ENCODE measurements around the gene BAIAP2.

DNA sequence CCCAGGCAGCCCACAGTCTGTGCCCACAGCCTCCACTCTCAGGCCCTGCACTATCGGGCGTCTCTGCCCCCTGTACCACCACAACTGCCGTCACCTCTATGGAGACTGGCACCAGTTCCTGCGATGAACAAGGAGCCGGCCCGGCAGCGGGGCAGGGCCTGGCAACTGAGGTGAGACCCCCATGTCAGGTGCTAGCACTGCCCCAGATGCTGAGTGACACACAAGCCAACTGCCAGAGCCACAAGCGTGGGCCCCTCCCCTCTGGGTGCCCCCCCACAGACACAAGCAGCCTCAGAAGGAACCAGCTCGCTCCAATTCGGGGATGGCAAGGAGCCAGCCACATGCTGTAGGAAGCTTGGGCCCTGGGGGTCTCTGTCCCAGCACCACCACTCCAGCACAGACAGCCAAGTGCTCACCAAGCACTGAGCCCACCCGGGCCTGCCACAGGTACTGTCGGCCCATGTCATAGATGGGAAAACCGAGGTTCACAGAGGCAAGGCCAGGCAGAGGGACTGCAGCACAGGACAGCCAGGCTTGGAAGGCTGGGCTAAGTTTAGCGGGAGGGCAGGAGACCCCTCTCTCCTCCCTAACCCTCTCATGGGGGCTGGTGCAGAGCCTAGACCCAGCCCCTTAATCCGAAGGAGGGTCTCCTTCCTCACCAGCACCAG, 128.9 kb downstream of the BAIAP2 start:
- TF ChIP-seq, protein P1, sequence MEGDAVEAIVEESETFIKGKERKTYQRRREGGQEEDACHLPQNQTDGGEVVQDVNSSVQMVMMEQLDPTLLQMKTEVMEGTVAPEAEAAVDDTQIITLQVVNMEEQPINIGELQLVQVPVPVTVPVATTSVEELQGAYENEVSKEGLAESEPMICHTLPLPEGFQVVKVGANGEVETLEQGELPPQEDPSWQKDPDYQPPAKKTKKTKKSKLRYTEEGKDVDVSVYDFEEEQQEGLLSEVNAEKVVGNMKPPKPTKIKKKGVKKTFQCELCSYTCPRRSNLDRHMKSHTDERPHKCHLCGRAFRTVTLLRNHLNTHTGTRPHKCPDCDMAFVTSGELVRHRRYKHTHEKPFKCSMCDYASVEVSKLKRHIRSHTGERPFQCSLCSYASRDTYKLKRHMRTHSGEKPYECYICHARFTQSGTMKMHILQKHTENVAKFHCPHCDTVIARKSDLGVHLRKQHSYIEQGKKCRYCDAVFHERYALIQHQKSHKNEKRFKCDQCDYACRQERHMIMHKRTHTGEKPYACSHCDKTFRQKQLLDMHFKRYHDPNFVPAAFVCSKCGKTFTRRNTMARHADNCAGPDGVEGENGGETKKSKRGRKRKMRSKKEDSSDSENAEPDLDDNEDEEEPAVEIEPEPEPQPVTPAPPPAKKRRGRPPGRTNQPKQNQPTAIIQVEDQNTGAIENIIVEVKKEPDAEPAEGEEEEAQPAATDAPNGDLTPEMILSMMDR (IDR thresholded peaks at IDR 0.05; ENCODE audit: insufficient read depth, low read depth, low read length), result no peak
- TF ChIP-seq EZH2 (IDR thresholded peaks at IDR 0.05; ENCODE audit: insufficient read depth, low read length), result no peak
